DMS79 (cell line): ENCODE results near the gene DBNL.

Experiments
- DNase-seq: peaks from one replicate; lab custom pipeline; 2025; lab: John Stamatoyannopoulos, UW

The DBNL gene

DNA sequence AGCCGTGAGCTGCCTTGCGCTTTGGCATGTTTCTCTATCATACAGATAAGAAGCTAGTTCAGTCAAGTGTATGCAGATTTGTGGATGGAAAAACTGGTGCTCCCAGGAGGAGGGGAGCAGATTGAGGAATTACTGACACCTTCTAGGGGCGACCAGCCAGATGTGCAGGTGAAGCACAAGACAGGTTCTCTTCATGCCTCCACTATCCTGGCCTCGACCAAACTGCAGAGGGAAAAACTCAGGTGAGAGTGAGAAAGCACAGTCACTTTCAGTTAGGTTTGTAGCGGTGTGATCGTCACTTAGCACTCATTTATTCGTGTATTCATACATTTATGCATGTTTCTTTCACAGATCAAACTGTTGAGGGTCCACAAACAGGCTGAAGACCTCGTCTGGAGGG, 600 bp upstream of the DBNL start:
- no peak for DNase-seq

DNA sequence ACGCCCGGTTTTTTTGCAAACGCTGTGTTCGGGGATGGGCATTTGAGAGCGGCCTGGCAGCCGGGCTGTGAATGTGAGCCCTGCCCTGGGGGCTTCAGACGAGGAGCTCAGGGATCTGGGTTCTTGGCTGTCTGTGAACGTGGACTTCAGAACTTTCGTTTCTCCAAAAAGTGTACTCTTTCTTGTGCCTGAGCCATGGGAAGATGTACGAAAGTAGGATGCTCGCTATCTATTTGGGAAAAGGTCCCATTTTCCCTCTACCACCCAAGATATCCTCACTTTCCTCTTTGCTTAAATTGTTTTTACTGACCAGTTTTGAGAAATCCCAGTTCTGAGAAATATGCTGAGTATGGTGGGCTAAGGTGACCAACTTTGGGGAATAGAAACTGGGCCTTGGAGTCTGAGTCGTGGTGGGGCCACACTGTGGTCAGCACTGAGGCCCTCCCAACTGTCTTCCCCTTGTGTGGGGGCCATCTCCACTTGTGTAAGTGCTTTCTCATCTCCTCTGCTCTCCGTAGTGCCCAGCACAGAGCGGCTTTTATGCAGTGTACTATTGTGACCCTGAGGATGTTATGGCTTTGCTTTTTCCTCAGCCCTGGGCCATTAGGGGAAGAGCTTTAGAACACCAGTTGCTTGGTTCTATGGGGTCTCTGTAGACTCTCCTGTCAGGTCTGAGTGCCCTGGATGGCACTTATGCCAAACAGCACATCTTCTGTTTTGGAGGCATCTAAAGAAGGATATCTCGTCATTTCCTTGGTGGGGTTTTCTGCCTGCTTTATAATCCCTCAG, 918 bp downstream of the DBNL start:
- no peak for DNase-seq

DNA sequence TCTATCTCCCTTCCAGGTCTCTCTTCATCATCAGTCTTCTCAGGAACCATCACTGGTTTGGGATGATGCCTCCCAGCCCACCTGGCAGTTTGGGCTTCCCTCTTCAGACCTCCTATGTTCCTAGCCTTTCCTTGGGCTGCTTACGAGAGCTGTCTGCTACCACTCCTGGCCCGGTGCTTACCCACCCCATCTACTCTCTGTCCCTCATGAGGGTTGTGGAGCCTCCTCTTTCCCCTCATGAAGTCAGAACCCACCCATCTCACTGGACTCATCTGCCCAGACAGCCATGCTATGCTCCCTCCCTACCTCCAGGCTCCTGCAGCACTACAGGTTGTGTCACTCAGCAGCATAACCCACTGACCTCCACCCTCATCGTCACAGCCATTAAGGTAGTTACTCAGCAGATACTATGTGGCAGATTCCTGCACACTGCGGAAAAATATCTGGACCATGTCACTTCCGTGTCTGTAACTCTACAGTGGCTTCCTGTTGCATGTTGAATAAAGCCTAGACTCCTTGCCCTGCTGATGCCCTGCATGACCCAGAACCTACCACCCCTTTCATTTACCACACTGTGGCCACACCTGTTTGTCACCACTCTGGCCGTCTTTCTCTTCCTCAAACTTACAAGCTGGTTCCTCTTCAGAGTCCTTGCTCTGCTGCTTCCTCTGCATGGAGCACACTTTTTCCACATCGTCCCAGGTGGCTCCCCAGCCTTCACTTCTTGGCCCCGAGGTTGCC, 2.0 kb downstream of the DBNL start:
- DNase-seq: no peak

DNA sequence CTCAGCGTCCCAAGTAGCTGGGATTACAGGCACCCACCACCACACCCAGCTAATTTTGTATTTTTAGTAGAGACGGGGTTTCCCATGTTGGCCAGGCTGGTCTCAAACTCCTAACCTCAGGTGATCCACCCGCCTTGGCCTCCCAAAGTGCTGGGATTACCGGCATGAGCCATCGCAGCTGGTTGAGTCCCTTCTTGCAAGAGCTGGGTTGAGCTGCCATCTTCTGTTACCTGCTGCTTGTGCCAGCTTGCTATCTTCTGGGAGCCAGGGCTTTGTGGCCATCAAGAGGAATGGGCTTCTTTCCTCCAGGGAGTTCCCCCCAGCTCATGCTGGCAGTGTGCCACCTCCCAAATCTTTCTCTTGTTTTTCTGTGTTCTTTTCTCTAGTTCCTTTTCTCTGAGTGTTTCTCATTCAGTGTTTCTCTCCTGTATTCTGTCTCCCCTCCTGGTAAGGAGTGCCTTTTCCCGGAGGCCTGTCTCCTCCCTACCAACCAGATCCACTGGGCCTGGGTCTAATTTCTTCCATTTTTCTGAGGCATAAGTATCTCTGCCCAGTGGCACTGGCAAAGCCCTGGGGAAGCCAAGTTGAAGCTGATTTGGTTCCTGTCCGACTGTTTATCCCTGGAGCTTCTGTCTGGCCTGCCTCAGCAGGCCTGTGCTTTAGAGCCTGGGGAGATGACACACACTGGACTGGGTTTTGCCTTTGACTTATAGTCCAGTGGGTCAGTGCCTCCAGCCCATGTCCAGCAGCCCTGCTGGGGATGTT, 3.7 kb downstream of the DBNL start:
- no peak for DNase-seq

DNA sequence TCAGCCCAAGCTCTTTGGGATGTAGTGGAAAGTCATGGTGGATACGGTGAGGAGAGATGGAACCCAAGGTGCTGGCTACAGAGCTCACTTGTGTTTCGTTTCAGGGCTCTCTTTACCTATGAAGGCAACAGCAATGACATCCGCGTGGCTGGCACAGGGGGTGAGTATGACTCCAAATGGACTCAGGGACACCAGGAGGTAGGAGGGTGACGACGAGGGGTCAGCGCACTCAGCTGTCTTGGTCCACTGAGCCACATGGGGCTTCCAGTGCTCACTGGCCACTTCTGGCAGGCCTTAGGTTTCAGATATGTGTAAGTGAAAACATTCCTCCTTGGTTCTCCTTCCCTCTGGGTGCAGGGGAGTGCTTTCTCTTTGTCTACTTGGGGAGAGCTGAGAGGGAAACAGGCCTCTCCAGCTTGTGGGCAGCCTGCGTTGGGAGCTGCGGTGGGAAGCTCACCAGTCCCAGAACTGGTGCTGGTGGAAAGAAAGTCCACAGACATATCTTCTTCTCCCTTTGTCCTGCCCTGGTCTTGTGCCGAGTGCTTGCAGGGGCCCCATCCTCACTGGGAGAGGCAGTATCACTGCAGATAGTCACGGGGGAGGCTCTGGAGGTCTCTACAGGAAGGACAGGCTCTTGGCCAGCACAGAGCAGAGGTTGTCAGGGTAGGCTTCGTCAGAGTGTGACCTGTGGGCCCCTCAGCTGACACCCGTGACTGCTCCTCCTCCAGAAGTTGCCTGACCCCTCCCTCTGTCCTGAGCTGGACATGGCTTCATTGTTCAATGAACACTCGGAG, 5.8 kb downstream of the DBNL start:
- no peak for DNase-seq

DNA sequence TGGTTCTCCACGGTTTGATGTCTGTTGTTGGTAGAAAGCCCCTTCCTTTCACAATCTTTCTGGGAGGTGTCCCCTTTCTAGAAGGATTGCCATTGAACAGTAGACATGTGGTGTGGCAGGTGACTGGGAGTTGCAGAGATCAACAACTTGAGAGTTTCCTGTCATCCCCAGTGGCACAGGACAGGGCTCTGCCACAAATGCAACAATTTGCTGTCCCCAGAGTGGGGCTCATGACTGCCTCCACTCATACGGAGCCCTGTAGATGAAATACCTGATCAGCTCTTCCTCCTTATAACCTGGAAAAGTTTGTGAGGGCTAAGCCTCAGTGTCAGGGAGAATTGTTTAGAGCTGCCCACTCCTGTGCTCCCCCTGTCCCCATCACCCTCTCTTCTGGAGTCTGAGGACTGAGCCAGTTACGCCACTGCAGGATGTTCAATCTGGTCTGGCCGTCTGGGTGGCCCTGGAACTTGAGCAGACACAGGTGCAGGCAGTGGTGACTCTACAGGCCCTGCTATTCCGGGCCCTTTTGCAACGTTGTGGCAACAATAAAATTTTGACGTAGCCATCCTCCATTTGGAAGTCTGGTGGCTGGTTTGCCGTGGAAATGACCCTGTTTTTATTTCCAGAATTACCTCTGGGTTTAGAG, 6.5 kb downstream of the DBNL start:
- DNase-seq: no peak

DNA sequence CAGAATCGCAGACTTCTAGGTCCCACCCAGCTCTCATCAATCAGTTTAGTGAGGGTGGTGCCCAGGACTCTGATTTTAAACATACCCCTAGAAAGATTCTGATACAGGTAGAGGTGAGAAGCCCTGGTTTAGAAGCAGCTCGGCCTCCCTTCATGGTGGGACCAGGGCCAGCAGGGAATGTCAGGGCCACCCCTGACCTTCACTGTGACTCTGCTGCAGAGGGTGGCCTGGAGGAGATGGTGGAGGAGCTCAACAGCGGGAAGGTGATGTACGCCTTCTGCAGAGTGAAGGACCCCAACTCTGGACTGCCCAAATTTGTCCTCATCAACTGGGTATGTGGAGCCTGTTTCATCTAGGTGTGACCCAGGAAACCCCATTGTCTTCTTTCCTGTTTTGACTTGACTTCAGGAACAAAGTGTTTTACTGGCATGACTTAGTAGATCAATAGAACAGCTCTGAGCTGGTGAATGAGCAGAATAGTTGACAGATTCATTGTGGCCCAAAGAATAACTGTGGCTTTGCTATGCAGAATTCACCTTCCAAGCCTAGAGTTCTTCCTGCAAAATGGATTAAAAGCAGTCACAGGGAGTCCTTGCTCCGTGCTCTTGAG, 7.2 kb downstream of the DBNL start:
- DNase-seq: no peak

DNA sequence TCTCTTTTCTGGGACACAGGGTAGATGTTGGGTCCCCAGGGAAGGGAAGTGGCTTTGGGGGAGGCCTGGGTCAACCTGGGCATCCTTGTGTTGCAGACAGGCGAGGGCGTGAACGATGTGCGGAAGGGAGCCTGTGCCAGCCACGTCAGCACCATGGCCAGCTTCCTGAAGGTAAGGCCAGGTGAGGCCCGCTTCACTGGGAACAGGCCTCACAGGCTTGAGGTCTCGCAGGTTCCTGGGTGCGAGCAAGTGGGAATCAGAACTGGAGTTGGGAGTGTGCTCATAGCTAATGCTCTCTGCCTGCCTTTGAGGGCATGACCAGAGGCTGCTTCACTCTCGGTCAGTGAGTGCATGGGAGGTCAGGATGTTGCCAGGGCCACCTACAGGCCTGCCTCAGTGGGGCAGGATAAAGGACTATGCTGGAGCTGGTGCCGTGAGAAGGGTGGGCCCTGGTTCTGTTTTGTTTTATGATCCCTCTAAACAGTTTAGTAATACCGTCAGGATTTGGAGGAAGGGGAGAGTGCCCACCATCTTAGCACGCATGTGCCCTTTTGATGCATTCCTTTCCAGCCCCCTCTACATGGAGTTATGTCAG, 8.4 kb downstream of the DBNL start:
- no peak for DNase-seq

DNA sequence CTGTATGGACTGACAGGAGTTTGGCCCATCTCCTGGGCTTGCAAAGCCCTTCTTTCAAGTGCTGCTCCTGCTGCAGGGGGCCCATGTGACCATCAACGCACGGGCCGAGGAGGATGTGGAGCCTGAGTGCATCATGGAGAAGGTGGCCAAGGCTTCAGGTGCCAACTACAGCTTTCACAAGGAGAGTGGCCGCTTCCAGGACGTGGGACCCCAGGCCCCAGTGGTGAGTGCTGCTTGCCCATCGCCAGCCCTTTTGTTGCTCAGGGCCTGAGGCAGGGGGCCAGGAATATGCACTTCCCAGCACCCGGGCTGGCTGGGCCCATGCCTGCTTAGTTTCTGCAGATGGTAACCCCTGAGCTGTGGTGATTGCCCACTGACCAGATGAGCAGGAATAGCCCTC, 12.2 kb downstream of the DBNL start:
- no peak for DNase-seq

DNA sequence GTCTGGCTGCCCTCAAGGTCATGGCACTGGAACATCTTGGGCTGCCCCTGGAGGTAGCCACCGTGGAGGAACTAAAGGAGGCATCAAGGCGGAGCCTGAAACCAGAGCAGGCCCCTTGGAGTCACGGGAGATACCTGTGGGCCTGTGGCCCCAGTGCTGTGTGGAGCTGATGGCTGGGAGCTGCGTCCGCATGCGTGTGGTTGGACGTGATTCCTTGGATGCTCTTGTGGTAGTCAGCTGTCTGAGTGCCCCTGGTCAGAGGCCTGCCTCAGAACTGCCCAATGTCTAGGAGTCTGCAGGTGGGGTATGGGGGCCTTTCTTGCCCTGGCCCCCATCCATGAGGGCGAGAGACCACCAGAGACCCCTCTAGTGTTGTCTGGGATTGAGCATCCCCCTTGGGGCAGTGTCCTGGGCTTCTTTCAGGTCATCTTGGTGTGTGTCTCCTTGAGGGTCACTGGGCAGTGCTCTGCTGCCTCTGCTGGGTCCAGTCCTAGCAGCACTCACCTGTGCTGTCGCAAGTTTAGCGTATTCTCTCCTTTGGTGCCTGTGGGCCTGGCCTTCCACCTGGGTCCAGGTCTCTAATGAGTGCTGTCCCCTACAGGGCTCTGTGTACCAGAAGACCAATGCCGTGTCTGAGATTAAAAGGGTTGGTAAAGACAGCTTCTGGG, 12.8 kb downstream of the DBNL start:
- DNase-seq: no peak

DNA sequence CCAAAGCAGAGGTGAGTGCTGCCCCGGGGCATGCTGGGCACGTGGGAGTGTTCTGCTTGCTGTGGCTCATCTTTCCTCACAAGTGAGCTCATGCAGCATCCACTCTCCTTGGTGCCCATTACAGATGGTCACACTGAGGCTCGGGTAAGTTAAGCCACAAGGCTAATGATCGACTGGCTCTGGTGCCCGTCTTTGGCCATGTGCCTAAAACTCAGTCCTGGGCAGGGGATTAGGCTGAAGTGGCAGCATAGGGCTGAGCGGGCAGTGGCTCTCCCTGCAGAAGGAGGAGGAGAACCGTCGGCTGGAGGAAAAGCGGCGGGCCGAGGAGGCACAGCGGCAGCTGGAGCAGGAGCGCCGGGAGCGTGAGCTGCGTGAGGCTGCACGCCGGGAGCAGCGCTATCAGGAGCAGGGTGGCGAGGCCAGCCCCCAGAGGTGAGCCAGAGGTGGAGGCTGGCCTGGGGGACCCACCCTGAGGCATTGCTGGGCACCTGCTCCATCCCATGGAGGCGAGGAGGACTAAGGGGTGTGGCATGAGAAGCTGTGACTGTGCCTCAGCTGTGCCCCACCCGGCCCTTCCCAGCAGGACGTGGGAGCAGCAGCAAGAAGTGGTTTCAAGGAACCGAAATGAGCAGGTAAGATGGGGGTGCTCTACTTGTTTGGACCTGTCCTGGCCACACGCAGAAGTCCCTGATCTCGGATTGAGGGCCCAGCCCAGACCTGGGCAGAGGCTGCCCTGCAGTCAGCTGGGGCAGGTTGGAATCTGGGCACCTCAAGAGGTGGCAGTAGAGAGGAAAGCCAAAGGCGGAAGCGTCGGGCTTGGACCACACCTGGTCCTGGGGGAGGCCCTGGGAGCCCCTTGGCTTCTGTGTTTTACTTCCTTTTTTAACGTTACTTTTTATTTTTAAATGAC, 13.6 kb downstream of the DBNL start:
- DNase-seq: no peak

DNA sequence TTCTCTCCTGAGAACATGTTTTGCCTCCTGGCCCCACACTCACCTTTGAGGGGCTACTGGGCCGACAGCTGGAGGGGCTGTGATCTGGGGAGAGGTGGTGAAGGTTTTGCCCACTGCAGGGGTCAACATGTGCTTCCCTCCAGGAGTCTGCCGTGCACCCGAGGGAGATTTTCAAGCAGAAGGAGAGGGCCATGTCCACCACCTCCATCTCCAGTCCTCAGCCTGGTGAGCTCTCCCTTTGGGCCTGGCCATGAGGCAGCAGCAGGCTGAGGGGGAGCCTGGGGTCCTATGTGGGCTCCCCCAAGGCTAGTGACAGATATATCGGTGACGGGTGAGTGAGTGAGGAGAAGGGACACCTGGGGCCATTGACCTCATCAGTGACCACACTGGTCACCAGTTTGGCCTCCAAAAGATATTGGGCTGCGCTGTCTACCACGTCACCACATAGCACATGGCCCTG, 14.3 kb downstream of the DBNL start:
- DNase-seq: no peak

DNA sequence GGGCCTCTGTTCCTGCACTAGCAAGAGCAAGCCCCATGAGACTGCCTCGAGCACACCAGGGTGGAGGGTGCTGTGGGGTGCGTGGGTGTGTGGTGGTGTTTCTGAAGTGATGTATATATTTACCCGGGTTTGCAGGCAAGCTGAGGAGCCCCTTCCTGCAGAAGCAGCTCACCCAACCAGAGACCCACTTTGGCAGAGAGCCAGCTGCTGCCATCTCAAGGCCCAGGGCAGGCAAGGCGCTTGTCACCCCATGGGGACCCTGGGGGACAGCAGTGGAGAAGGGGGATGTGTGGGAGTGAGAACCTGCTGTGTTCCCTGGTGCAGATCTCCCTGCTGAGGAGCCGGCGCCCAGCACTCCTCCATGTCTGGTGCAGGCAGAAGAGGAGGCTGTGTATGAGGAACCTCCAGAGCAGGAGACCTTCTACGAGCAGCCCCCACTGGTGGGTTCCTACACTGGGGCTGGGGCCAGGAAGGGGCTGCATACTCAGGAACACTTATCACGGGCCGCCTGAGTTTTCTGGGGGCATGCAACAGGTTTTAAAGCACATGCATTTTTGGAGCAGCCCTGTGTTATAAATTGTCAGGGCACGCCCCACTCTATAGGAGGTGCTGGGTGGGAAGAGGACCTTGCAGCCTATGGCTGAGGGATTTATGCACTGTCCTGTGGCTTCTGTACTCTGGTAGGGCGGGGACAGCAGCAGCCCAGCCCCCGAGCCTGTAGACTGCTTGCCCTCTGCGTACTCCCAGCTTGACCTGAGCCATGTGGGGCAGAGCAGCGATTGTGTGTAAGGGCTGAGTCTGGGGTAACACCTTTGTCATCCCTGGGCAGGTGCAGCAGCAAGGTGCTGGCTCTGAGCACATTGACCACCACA, 15.0 kb downstream of the DBNL start:
- no peak for DNase-seq

DNA sequence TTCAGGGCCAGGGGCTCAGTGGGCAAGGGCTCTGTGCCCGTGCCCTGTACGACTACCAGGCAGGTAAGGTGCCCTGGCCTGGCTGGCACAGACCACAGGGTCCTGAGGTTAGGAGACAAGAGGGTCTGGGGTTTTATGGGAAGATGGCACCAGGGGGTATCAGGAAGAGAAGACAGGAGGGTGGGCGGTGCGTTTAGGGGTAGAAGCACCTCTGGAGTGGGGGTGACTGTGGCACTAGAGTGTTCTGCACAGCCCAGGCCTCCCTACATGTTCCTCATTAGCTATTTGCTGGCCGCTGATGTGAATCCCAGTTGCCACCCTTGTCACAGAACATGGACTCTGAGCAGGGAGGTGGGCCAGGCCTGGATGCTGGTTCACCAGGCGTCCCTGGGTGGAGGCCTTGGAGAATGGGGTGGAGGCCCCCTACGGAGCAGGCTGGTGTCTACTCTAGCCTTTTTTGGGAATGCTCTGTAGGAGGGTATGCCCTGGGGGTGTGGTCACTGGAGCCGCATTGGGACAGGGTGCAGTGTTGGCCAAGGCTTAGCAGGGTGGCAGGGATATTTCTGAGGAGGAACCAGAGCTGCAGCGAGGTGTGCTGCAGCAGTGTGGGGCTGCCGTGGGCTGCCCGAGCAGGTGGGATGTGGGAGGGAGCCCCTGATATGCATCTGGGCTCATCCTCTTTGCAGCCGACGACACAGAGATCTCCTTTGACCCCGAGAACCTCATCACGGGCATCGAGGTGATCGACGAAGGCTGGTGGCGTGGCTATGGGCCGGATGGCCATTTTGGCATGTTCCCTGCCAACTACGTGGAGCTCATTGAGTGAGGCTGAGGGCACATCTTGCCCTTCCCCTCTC, 15.8 kb downstream of the DBNL start:
- DNase-seq: no peak

DNA sequence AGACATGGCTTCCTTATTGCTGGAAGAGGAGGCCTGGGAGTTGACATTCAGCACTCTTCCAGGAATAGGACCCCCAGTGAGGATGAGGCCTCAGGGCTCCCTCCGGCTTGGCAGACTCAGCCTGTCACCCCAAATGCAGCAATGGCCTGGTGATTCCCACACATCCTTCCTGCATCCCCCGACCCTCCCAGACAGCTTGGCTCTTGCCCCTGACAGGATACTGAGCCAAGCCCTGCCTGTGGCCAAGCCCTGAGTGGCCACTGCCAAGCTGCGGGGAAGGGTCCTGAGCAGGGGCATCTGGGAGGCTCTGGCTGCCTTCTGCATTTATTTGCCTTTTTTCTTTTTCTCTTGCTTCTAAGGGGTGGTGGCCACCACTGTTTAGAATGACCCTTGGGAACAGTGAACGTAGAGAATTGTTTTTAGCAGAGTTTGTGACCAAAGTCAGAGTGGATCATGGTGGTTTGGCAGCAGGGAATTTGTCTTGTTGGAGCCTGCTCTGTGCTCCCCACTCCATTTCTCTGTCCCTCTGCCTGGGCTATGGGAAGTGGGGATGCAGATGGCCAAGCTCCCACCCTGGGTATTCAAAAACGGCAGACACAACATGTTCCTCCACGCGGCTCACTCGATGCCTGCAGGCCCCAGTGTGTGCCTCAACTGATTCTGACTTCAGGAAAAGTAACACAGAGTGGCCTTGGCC, 16.6 kb downstream of the DBNL start:
- no peak for DNase-seq

DNA sequence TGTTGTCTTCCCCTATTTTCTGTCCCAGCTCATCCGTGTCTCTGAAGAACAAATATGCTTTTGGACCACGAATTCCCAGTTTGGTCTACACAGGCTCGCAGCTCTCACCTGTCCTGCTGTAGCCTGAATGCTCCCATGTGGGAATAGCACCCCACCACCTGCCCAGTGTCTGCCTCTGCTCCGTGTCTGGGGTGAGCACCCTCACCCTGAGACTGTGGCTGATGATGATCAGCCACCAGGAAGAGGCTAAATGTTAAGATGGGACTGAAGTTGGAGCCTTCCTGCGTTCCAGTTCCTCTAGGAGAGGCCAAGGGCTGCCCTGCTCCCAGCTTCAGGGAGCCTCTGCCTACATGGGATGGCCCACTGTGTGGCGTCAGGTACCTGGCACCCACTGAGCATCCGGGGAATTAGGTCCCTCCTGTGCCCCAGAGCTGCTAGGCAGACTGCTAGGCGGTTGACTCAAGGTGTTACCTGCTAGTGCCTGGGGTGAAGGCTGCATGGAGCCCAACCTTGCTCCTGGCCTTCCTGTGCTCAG, 17.2 kb downstream of the DBNL start:
- DNase-seq: no peak
